ENCODE measurements around the gene DUSP7. TPM values are rescaled to one million over a fixed set of nuclear protein-coding genes. Genes with fewer than 3 reads are reported as not detected.
A peak's percentile ranks its signal among the peaks of the same experiment; 100 is the strongest.

DUSP7 gene
- total and polyA plus RNA-seq, 2 donors from 2014 or later, result 10.1 to 19.8 TPM

- no peak overlapping the region for H3K9ac ChIP-seq (ENCODE audit: low read length in 3 of 3)
- H3K4me1 ChIP-seq (ENCODE audit: control insufficient read depth in 2 of 3, insufficient read depth in 2 of 3, low read depth in 1 of 3, low read length in 3 of 3), result peaks cover 0 to 28% (median 0%) of the 10 kb centered on the region in 3 donors
- H3K27ac ChIP-seq (ENCODE audit: low read depth in 2 of 2, low read length in 2 of 2), result peak overlapping the region in 1 of 2 donors; percentile 53
- FAIRE-seq (no peak), DNase-seq (no peak)
- no peaks in the 10 kb centered on the region for H3K9me3 ChIP-seq (ENCODE audit: control insufficient read depth in 2 of 3, insufficient read depth in 1 of 3, low read length in 3 of 3)
- no peaks in the 10 kb centered on the region for H3K27me3 ChIP-seq (ENCODE audit: control insufficient read depth, insufficient read depth, low read length)
- no peak overlapping the region for H3K4me3 ChIP-seq (ENCODE audit: low read length in 3 of 3)
- no peak for TF ChIP-seq CTCF (IDR thresholded peaks at IDR 0.05; ENCODE audit: borderline replicate concordance, extremely low read depth, insufficient read depth)
- intact Hi-C loops (cut with DNase I), result loop anchor here (5.0 kb wide), 1 partner anchor 35 kb away; no protein-coding TSS in a partner anchor
- H3K36me3 ChIP-seq (ENCODE audit: control insufficient read depth in 2 of 3, insufficient read depth in 3 of 3, low read length in 3 of 3), result no peaks in the 10 kb centered on the region
Measured at GRCh38 chr3:52012699-52013098, 43.7 kb downstream of the DUSP7 start.

GRCh38 chr3:52010431-52010830 lies 45.9 kb downstream of the DUSP7 start:
- Histone ChIP-seq H3K9ac (ENCODE audit: low read length in 3 of 3) (no peak overlapping the region), H3K4me1 (ENCODE audit: control insufficient read depth in 2 of 3, insufficient read depth in 2 of 3, low read depth in 1 of 3, low read length in 3 of 3) (peaks cover 0 to 25% (median 3%) of the 10 kb centered on the region in 3 donors), H3K27me3 (ENCODE audit: control insufficient read depth, insufficient read depth, low read length) (no peaks in the 10 kb centered on the region), H3K36me3 (ENCODE audit: control insufficient read depth in 2 of 3, insufficient read depth in 3 of 3, low read length in 3 of 3) (no peaks in the 10 kb centered on the region), H3K27ac (ENCODE audit: low read depth in 2 of 2, low read length in 2 of 2) (no peak overlapping the region), H3K9me3 (ENCODE audit: control insufficient read depth in 2 of 3, insufficient read depth in 1 of 3, low read length in 3 of 3) (no peaks in the 10 kb centered on the region), H3K4me3 (ENCODE audit: low read length in 3 of 3) (no peak overlapping the region)
- FAIRE-seq (no peak), DNase-seq (no peak)
- TF ChIP-seq CTCF (IDR thresholded peaks at IDR 0.05; ENCODE audit: borderline replicate concordance, extremely low read depth, insufficient read depth), result no peak
- intact Hi-C loops (cut with DNase I), result loop anchor here (5.0 kb wide), 1 partner anchor 37 kb away; no protein-coding TSS in a partner anchor

- intact Hi-C loops (cut with DNase I), result no loop called here
- DNase-seq (no peak), FAIRE-seq (no peak)
- no peaks in the 10 kb centered on the region for H3K27me3 ChIP-seq (ENCODE audit: control insufficient read depth, insufficient read depth, low read length)
- no peaks in the 10 kb centered on the region for H3K36me3 ChIP-seq (ENCODE audit: control insufficient read depth in 2 of 3, insufficient read depth in 3 of 3, low read length in 3 of 3)
- no peak overlapping the region for H3K9ac ChIP-seq (ENCODE audit: low read length in 3 of 3)
- no peak for TF ChIP-seq CTCF (IDR thresholded peaks at IDR 0.05; ENCODE audit: borderline replicate concordance, extremely low read depth, insufficient read depth)
- H3K27ac ChIP-seq (ENCODE audit: low read depth in 2 of 2, low read length in 2 of 2), result no peak overlapping the region
- H3K4me3 ChIP-seq (ENCODE audit: low read length in 3 of 3), result no peak overlapping the region
- no peaks in the 10 kb centered on the region for H3K9me3 ChIP-seq (ENCODE audit: control insufficient read depth in 2 of 3, insufficient read depth in 1 of 3, low read length in 3 of 3)
- peaks cover 0 to 18% (median 3%) of the 10 kb centered on the region in 3 donors for H3K4me1 ChIP-seq (ENCODE audit: control insufficient read depth in 2 of 3, insufficient read depth in 2 of 3, low read depth in 1 of 3, low read length in 3 of 3)
Measured at GRCh38 chr3:52007291-52007690, 49.1 kb downstream of the DUSP7 start.

- H3K27ac ChIP-seq (ENCODE audit: low read depth in 2 of 2, low read length in 2 of 2), result no peak overlapping the region
- intact Hi-C loops (cut with DNase I), result no loop called here
- no peak for TF ChIP-seq CTCF (IDR thresholded peaks at IDR 0.05; ENCODE audit: borderline replicate concordance, extremely low read depth, insufficient read depth)
- no peaks in the 10 kb centered on the region for H3K27me3 ChIP-seq (ENCODE audit: control insufficient read depth, insufficient read depth, low read length)
- H3K4me1 ChIP-seq (ENCODE audit: control insufficient read depth in 2 of 3, insufficient read depth in 2 of 3, low read depth in 1 of 3, low read length in 3 of 3), result peaks cover 0 to 15% (median 3%) of the 10 kb centered on the region in 3 donors
- H3K9ac ChIP-seq (ENCODE audit: low read length in 3 of 3), result no peak overlapping the region
- DNase-seq (no peak), FAIRE-seq (no peak)
- H3K9me3 ChIP-seq (ENCODE audit: control insufficient read depth in 2 of 3, insufficient read depth in 1 of 3, low read length in 3 of 3), result no peaks in the 10 kb centered on the region
- no peaks in the 10 kb centered on the region for H3K36me3 ChIP-seq (ENCODE audit: control insufficient read depth in 2 of 3, insufficient read depth in 3 of 3, low read length in 3 of 3)
- no peak overlapping the region for H3K4me3 ChIP-seq (ENCODE audit: low read length in 3 of 3)
Measured at GRCh38 chr3:52006820-52007133, 49.6 kb downstream of the DUSP7 start.
